ENCODE data around the gene ODAD2. TPM values are rescaled to one million over a fixed set of nuclear protein-coding genes. Genes with fewer than 3 reads are reported as not detected.

Gene ODAD2
- total RNA-seq, 1 experiment from 2014 or later = 20.4 TPM

GRCh38 chr10:28010821-28011220 lies 11.9 kb upstream of the ODAD2 start:
- peaks cover 0 to 12% of the 10 kb centered on the region in 2 experiments; a peak in 1 of 4 replicates for H3K4me1 ChIP-seq (ENCODE audit: control insufficient read depth in 1 of 2, insufficient read depth in 2 of 2, low read length in 2 of 2)
- no peaks in the 10 kb centered on the region for H4K20me1 ChIP-seq (ENCODE audit: insufficient read depth)
- BruUV-seq (replicated peaks) = no TSS peak
- H3K4me3 ChIP-seq (replicated peaks in 1 of 2; ENCODE audit: low read depth in 1 of 2, low read length in 2 of 2) = no peak overlapping the region
- H3K4me2 ChIP-seq (ENCODE audit: low read length) = no peak overlapping the region
- H3K79me2 ChIP-seq (ENCODE audit: insufficient read depth, low read length) = no peaks in the 10 kb centered on the region
- no peak for ATAC-seq
- no peaks in the 10 kb centered on the region for H3K27me3 ChIP-seq (ENCODE audit: insufficient read depth, low read length)
- no peaks in the 10 kb centered on the region for H3K9me3 ChIP-seq (ENCODE audit: control insufficient read depth in 1 of 2, insufficient read depth in 1 of 2, low read depth in 1 of 2, low read length in 2 of 2)
- H3K9me2 ChIP-seq (ENCODE audit: insufficient read depth) = no peaks in the 10 kb centered on the region
- intact Hi-C loops (cut with micrococcal nuclease) = no loop called here
- TF ChIP-seq POLR2AphosphoS5 (IDR thresholded peaks at IDR 0.05; ENCODE audit: low read depth, low read length) = no peak
- no peak for TF ChIP-seq SP1 (IDR thresholded peaks at IDR 0.05; ENCODE audit: low read depth)
- TF ChIP-seq EGR1 (IDR thresholded peaks at IDR 0.05; ENCODE audit: low read depth) = no peak
- no peak for TF ChIP-seq ELF1 (IDR thresholded peaks at IDR 0.05; ENCODE audit: borderline replicate concordance, low read depth)
- TF ChIP-seq, protein P1, sequence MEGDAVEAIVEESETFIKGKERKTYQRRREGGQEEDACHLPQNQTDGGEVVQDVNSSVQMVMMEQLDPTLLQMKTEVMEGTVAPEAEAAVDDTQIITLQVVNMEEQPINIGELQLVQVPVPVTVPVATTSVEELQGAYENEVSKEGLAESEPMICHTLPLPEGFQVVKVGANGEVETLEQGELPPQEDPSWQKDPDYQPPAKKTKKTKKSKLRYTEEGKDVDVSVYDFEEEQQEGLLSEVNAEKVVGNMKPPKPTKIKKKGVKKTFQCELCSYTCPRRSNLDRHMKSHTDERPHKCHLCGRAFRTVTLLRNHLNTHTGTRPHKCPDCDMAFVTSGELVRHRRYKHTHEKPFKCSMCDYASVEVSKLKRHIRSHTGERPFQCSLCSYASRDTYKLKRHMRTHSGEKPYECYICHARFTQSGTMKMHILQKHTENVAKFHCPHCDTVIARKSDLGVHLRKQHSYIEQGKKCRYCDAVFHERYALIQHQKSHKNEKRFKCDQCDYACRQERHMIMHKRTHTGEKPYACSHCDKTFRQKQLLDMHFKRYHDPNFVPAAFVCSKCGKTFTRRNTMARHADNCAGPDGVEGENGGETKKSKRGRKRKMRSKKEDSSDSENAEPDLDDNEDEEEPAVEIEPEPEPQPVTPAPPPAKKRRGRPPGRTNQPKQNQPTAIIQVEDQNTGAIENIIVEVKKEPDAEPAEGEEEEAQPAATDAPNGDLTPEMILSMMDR (IDR thresholded peaks at IDR 0.05 in 2 of 3, conservative IDR thresholded peaks at IDR 0.05 in 1 of 3; ENCODE audit: borderline replicate concordance in 1 of 3, insufficient read depth in 1 of 3, low read depth in 2 of 3, low read length in 2 of 3) = no peak
- TF ChIP-seq EZH2 (IDR thresholded peaks at IDR 0.05) = no peak
- no peak for TF ChIP-seq FOSL1 (IDR thresholded peaks at IDR 0.05; ENCODE audit: low read depth)
- no peak for TF ChIP-seq ZBTB33 (IDR thresholded peaks at IDR 0.05; ENCODE audit: extremely low read depth, insufficient replicate concordance, low read length)
- TF ChIP-seq JUND (IDR thresholded peaks at IDR 0.05) = no peak
- TF ChIP-seq ZNF274 (IDR thresholded peaks at IDR 0.05; ENCODE audit: low read depth, low read length) = no peak
- TF ChIP-seq SRF (IDR thresholded peaks at IDR 0.05; ENCODE audit: low read depth) = no peak
- TF ChIP-seq CEBPB (IDR thresholded peaks at IDR 0.05; ENCODE audit: low read depth) = no peak
- TF ChIP-seq MAX (IDR thresholded peaks at IDR 0.05) = no peak
- TF ChIP-seq, protein P2, sequence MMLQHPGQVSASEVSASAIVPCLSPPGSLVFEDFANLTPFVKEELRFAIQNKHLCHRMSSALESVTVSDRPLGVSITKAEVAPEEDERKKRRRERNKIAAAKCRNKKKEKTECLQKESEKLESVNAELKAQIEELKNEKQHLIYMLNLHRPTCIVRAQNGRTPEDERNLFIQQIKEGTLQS (IDR thresholded peaks at IDR 0.05) = no peak
- no peak for TF ChIP-seq REST (IDR thresholded peaks at IDR 0.05; ENCODE audit: low read depth)
- peak overlapping the region; percentile 27 for H2AFZ ChIP-seq (ENCODE audit: low read depth, low read length, poor library complexity, severe bottlenecking)
- POLR2A ChIA-PET = no interaction called here
- H3K36me3 ChIP-seq (ENCODE audit: control insufficient read depth in 1 of 2, insufficient read depth in 2 of 2, low read length in 2 of 2) = no peaks in the 10 kb centered on the region
- no peak overlapping the region for H3K9ac ChIP-seq (ENCODE audit: low read length)
- DNase-seq (ENCODE audit: low read depth, low spot score) = no peak
- CTCF ChIA-PET = no interaction called here
- RAD21 ChIA-PET (ENCODE audit: low non-redundant PET in 1 of 2, low total read pairs in 2 of 2, uncharacterized antibody in 2 of 2, unreplicated experiment in 2 of 2) = no interaction called here
- H3K27ac ChIP-seq (ENCODE audit: low read depth, low read length) = no peak overlapping the region

Measured in HCT116 (cell line).